Retina (tissue), 1 donor: Measurements from ENCODE around the gene ANAPC15.

Experiments used
- DNase-seq: peaks from one replicate; pipeline ENCODE4 v3.0.0-alpha.2; 2016

ANAPC15 gene

GRCh38 chr11:72084965-72085364 lies 27.5 kb downstream of the ANAPC15 start:
- no peak for DNase-seq

GRCh38 chr11:72084076-72084475 lies 28.4 kb downstream of the ANAPC15 start:
- no peak for DNase-seq

- DNase-seq: no peak
Measured at GRCh38 chr11:72083414-72083813, 29.1 kb downstream of the ANAPC15 start.

- DNase-seq: no peak
Measured at GRCh38 chr11:72081821-72082453, 30.6 kb downstream of the ANAPC15 start.

GRCh38 chr11:72081184-72081644 lies 31.3 kb downstream of the ANAPC15 start:
- DNase-seq: no peak

GRCh38 chr11:72080326-72081183 lies 31.9 kb downstream of the ANAPC15 start, which contains the start of the genes LRRC51 and NUMA1:
Gene LRRC51, plus strand, starts transcription at chr11:72080850. Its CDS starts 8,234 bp downstream, at chr11:72089084.
Gene NUMA1, minus strand, starts transcription at chr11:72080542. Its CDS starts 44,599 bp downstream, at chr11:72035943.
- peak; percentile 98 for DNase-seq

GRCh38 chr11:72079819-72080325 lies 32.6 kb downstream of the ANAPC15 start:
- DNase-seq: peak; percentile 31

- no peak for DNase-seq
Measured at GRCh38 chr11:72078477-72078876, 34.0 kb downstream of the ANAPC15 start.

GRCh38 chr11:72075756-72076155 lies 36.7 kb downstream of the ANAPC15 start:
- no peak for DNase-seq

- DNase-seq: no peak
Measured at GRCh38 chr11:72075109-72075508, 37.4 kb downstream of the ANAPC15 start.

GRCh38 chr11:72072348-72072747 lies 40.1 kb downstream of the ANAPC15 start:
- DNase-seq: no peak

GRCh38 chr11:72070491-72070890 lies 42.0 kb downstream of the ANAPC15 start:
- DNase-seq: no peak

GRCh38 chr11:72069787-72070251 lies 42.7 kb downstream of the ANAPC15 start:
- DNase-seq: no peak

GRCh38 chr11:72069200-72069599 lies 43.3 kb downstream of the ANAPC15 start:
- DNase-seq: no peak

- no peak for DNase-seq
Measured at GRCh38 chr11:72067676-72068075, 44.8 kb downstream of the ANAPC15 start.

- DNase-seq: no peak
Measured at GRCh38 chr11:72067266-72067665, 45.2 kb downstream of the ANAPC15 start.

GRCh38 chr11:72066855-72067254 lies 45.6 kb downstream of the ANAPC15 start:
- DNase-seq: no peak

- no peak for DNase-seq
Measured at GRCh38 chr11:72061739-72062396, 50.6 kb downstream of the ANAPC15 start.
